D721Med (cell line): ENCODE results near the gene ARPP19.
"Not testable (repeated sequence)": the region's sequence is repeated elsewhere in the genome, so short reads cannot be mapped to it uniquely, and the experiment has no call there.

ENCODE experiments used
- DNase-seq: peaks from one replicate; pipeline ENCODE4 v3.0.0; 2011; ENCODE audit warnings: low spot score; ENCODE audit not compliant: insufficient read length
- FAIRE-seq: peaks from 2 replicates; lab custom pipeline; 2011; peaks lifted over from hg19 to GRCh38; lab: Jason Lieb, UNC
- CTCF ChIP-seq: IDR thresholded peaks from 2 replicates; pipeline ENCODE4 v1.5.1; 2012; ENCODE audit warnings: mild to moderate bottlenecking, control low read depth; ENCODE audit not compliant: insufficient read depth; ENCODE audit errors: missing control alignments

The ARPP19 gene

GRCh38 chr15:52518487-52519371, 50.1 kb downstream of the ARPP19 start:
- no peak for FAIRE-seq
- no peak for TF ChIP-seq CTCF
- DNase-seq = no peak

- no peak for TF ChIP-seq CTCF
- FAIRE-seq (no peak), DNase-seq (no peak)
These were observed 51.8 kb downstream of the ARPP19 start for GRCh38 chr15:52517014-52517413.

GRCh38 chr15:52515343-52515742, 53.5 kb downstream of the ARPP19 start:
- DNase-seq = no peak
- FAIRE-seq = no peak
- TF ChIP-seq CTCF = no peak

- TF ChIP-seq CTCF = no peak
- no peak for DNase-seq
- no peak for FAIRE-seq
These were observed 54.3 kb downstream of the ARPP19 start for GRCh38 chr15:52514482-52514881.

- FAIRE-seq, DNase-seq: not testable (repeated sequence)
These were observed 56.0 kb downstream of the ARPP19 start for GRCh38 chr15:52512869-52513268.

GRCh38 chr15:52511084-52511483, 57.7 kb downstream of the ARPP19 start:
- DNase-seq (no peak), FAIRE-seq (no peak)
- no peak for TF ChIP-seq CTCF

- peak; percentile 19 for DNase-seq
- no peak for FAIRE-seq
- no peak for TF ChIP-seq CTCF
These were observed 59.2 kb downstream of the ARPP19 start for GRCh38 chr15:52509500-52510245.
